ENCODE data around the gene GZMA.
"Not testable (repeated sequence)": the region's sequence is repeated elsewhere in the genome, so short reads cannot be mapped to it uniquely, and the experiment has no call there.

GZMA gene

DNA sequence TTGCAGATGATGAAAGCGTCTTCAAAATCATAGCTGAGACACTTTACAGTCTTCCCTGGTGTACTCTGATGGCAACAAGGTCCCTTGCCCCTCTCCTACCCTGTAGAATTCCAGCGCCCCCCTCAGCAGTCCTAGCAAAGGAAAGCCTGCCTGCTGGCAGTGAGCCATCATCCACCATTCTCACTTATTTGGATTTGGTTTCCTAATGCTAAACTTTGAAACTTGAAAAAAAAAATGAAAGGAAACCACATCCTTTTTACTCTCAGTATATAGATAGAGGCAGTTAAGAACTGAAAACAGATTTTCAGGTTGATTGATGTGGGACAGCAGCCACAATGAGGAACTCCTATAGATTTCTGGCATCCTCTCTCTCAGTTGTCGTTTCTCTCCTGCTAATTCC is at the start of gene GZMA:
Gene GZMA, plus strand, starts transcription at position 299 of the 400 bp plus-strand sequence. Its CDS starts 37 bp downstream, at position 336.
- peak; percentile 13 for DNase-seq

DNA sequence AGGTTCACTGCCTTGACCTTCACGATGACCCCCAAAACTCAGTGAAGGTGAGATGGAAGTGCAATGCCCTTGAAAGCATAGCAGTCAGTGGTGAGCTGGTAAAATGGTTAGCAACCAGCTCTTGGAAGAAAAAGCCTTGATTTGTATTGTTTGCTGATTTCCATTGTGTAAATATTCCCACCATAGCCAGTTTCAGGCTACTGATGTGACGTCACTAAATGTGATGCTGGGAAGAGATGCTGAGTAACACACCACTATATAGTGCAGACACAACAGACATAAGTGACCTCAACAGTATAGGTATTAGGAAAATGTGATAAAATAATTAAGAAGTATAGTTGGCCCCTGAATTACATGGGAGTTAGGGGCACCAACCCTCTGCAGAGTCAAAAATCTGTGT is 47.3 kb upstream of the GZMA start:
- DNase-seq = no peak

DNA sequence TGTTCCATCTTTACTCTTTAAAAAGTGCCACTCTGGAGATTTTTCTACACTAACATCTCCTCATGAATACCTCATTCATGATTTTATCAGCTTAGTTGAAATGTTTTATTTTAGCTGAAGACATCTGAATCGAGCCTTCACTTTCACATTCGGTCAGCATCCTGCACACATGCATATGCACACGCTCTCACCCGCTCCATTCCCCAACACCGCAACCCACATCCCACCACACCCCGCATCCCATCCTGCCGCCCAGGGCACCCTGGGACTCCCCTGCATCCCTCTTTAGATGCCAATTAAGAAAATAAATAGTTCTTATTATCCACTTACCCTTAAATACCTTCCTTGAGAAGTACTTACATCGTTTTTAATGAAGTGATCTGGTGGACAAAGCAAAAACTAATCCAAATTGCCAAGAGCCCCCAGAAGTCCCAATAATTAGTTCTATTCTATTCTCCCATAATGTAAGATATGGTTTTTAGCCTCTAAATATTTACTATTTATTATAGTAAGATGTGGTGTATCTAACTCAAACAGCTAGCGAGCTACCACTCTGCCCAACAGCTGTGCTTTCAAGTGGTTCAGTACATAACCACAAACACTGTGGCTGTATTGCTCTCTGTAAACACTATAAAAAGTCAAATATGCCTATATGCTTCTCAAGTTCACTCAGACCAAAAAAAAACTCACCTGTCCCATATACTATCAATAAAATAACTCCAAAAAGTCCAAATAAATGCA is 40.2 kb upstream of the GZMA start:
- DNase-seq = peak; percentile 35

DNA sequence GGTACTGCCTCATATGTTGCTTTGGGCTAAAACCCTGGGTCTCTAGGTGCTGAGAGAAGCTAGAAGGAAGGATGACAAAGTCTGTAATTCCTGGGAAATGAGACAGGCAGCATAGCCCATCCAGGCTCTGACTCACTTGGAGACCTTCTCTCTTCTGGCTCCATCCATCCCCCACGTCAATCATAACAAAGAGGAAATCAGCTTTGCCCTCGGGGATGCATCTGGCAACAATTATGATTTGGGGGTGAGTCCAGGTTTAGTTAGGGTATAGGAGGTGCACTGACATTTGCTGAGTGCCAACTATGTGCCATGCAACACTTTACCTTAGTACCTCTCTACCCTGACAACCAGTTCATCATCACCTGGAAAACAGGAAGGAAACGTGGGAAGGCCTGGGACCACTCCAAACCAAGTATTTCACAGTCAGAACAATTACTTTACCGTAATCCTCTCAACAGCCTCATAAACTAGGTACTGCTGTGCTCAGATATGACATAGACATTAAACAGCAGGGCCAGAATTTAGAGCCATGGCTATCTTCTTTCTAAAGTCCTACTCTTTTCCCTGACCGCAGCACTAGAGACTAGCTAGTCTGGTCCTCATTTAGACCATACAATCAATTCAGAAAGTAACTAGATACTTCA is 39.1 kb upstream of the GZMA start:
- DNase-seq = no peak

DNA sequence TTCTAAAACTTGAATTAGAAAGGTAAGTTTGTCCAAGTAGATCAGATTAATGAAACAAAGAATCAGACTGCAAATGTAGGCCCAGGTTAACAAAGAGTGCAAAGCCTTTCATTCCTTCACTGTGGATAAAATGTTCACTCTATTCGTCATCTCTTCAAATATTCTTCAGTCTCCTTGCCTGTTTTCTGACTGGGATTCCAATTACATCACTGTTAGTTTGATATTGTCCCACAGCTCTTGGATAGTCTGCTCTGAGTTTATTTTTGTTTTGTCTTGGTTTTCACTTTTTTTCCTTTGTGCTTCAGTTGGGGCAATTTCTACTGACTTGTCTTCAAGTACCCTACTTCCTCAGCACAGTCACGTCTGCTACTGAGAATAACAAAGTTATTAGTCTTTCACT is 38.5 kb upstream of the GZMA start:
- no peak for DNase-seq

DNA sequence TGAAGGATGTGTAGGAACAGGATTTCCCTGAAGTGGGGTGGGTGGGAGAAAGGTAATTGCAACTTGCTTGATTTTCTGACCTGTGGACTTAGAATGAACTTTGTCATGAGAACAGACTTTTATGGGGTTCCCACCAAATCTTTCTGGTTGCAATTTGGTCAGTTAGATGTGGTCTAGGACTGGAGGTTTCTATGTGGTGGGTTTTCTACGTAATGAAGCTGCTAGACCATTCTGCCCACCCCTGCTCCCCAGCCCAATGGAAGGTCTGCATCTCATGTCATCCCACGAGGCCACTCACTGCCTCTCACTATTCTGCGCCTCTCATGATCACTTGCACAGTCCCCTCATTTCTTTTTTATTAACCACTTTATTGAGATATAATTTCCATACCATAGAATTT is 37.9 kb upstream of the GZMA start:
- DNase-seq = no peak

DNA sequence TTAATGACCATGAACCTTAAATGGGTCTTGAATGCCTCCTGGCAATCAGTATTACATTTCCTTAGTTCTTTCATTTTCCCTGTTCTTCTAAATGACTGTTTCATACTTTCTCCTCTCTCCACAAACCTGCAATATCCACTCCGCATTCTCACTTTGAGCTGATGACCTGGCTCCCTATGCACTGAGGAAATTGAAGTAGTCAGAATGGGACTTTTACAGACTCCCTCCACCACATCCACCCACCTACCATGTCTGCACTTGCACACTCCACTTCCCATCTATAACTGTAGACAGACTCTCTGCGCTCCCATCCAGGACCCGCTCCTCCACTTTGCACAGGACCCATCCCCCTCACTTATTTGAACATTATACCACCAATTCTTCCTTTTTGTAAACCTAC is 36.2 kb upstream of the GZMA start:
- DNase-seq = no peak

DNA sequence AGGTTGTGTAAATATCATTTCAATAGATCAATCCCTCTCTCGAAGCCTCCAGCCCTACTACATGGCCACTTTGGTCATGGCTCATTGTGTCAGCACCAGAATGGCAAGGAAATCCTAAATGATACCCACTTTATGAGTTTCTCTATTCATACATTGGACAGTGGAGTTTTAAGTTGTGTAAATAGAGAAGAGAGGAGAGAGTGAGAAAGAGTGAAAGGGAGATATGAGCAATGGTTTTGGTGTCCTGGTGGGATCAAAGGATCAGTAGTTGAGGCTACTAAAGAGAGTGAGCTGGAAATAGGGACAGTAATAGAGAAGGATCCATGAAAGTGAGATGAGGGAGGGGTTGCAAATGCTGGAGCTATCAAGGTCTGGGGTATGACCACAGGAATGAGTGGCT is 31.5 kb upstream of the GZMA start:
- no peak for DNase-seq

DNA sequence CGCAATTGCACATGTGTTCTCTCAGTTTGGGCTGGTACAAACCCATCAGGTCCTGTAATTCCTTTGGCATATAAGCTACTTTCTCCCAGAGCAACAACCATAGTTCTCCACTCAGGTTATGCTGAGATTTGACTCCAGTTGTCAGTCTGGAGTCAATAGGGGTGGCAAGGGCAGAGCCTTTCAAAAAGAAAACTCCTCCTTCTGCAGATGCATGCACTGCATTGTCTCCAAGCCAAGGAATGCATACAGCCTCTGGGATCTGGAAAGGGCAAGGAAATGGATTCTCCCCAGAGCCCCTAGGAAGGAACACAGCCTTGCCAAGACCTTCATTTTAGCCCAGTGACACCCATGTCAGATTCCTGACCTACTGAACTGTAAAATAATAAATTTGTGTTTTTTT is 31.0 kb upstream of the GZMA start:
- DNase-seq = no peak

DNA sequence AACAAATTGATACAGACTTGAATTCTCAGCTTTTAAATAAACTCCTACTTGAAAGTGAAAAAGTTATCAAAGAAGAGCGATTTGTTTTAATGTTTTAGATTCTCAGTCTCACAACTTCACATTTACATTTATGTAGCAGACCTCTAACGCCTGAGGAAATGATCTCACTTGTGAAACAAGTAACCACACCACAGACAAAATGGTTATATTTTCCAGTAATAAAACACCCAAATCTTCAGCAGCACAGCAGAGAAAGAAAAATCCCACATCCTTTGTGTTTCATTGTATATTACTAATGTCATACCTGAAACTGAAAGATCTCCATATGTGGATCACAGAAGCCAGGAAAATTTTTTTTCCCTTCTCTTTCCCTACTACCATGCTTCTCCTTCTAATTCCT is 29.8 kb upstream of the GZMA start:
- no peak for DNase-seq

DNA sequence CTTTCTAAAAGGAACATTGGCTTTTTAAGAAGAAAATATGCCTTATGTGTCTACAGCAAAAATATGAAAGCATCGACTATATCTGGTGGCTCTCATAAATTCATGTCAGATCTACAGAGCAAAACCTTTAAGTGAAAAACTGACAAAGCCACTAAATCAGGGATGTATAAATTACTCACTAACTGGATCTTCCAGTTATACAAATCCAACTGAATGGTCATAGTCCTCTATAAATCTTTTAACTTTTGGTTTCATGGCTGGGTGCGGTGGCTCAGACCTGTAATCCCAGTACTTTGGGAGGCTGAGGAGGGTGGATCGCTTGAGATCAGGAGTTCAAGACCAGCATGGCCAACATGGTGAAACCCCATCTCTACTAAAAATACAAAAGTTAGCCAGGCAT is 29.2 kb upstream of the GZMA start:
- no peak for DNase-seq

DNA sequence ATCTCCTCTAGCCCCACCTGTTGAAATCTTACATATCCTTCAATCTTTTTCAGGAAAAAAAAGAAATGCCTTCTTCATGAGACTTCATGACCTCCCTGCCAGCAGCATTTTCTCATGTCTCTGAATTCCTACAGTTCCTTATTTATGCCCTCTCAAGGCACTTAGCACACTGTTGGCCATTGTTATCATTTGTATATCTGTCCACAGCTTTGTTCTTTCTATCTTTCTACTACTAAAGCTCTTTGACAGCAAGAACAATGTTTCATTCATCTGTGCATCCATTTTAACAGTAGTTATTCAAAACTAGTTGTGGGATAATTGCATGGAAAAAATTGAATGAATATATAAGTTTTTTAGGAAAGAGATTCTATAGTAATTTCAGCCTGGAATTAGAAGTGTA is 20.9 kb upstream of the GZMA start:
- no peak for DNase-seq

DNA sequence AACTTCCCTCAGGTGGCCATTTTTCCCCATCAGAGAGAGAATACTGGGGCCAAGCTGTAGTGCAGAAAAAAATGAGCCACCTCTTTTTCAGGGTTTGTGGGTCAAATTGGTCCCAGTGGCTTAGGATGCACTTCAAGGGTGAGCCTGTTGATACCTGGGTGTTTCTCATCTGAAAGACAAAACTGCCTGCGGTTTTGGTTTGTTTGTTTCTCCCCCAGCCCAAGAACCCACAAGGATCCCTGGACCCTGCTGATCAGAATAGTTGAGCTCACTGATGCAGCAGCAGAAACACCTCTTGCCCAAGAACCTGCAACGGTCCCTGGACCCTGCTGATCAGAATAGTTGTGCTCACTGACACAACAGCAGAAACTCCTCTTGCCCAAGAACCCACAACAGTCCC is 13.1 kb upstream of the GZMA start:
- DNase-seq = not testable (repeated sequence)

DNA sequence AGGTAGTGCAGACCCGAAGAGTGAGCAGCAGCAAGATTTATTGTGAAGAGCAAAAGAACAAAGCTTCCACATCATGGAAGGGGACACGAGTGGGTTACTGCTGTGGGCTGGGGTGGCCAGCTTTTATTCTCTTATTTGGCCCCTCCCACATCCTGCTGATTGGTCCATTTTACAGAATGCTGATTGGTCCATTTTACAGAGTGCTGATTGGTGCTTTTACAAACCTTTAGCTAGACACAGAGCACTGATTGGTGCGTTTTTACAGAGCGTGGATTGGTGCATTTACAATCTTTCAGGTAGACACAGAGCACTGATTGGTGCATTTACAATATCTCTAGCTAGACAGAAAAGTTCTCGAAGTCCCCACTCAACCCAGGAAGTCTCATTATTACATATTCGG is 11.4 kb upstream of the GZMA start:
- DNase-seq = not testable (repeated sequence)

DNA sequence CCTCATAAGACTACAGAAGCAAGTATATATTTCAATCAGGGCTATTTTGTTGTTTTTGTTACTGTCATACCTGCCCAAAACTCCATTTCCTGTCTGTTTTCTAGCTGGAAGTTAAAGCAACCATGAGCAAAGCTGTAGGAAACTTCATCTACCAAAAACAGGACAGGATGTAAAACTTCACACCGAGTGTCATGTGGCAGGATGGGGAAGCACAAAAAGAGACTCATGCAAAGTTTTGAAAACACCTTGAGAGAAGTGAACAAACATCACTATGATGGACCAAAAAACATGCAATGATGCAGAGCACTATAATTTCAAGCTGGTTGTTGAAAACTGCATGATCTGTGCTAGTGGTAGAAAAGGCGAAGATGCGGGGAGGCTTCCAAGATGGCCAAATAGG is 6.3 kb upstream of the GZMA start:
- no peak for DNase-seq

DNA sequence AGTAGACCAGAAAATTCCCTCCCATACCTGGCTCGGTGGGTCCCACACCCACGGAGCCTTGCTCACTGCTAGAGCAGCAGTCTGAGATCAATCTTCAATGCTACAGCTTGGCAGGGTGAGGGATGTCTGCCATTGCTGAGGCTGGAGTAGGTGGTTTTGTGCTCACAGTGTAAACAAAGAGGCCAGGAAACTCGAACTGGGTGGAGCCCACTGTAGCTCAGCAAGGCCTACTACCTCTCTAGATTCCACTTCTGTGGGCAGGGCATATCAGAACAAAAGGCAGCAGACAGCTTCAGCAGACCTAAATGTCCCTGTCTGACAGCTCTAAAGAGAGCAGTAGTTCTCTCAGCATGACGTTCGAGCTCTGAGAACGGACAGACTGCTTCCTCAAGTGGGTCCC is 5.6 kb upstream of the GZMA start:
- peak; percentile 58 for DNase-seq

DNA sequence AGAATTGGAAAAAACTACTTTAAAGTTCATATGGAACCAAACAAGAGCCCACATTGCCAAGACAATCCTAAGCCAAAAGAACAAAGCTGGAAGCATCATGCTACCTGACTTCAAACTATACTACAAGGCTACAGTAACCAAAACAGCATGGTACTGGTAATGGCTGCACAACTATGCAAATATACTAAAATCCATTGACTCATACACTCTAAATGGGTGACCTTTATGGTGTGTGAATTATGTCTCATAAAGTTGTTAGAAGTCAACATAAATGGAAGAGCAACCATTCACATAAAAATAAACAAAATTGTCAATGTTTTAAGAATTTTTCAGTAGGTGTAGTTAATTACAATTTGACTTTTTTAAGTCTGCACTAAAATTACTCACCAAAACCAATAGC is 1.3 kb upstream of the GZMA start:
- DNase-seq = not testable (repeated sequence)

DNA sequence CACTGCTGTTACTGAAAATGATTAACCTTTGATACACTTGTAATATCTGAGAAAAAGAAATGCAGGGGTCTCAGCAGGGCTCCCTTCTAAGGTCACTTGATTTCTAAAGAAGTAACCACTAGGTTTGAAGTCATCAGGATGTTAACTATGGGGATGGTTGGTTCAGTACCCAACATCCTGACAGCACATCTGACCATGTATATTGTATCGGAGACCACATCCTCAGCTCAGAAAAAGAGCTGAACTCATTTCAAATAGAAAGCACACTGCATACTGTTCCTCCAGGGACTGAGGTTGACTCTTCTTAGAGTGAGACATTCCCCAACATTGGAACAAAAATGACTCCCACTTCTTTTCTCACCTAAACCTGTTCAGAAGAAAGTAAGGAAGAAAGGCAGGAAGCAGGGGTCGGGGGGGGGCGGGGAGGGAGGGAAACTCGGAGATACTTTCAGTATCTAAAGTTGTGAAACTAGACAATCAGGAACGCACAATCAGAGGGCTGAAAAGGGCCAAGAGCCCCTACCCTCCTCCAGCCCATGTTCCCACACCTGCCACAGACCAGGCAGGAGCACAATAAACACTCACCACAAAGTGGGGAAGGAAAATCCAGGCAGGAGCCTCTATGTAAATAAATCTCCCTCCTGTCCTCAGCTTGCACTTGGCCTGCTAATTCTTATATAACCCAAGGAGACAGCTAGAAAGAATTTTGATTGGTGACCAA is 730 bp upstream of the GZMA start:
- peak; percentile 13 for DNase-seq

DNA sequence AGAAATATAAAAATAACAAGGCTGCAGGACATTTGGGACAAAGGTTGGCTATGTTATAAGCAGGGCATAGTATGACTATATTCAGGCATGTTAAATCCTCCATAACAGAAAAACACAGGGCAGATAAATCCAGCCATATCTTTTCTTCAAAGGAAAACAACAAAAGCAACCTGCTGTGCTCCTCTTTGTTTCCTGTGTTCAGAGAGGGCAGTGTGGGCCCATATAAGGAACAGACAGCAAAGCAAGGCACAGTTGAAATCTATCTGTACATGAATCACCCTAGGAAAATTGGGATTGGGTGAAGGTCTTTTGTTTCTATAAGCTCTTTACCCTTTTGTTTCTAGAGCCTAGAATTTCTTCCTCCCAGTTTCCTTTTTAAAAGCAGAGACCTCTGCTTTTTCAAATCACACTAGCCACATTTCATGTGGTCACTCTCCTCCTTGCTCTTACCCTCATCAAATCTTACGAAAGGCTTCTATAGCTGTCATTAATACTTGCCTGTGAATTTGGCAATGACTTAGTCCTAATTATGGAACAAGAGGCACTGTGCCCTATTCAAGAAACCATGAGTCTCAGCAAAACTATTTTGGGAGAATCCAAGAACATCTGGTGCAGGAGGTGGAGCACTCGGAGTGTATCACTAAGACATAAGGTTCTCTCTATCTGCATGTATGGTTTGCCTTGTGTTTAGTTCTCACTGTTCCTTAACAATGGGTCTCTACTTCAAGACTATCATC is 1.8 kb downstream of the GZMA start:
- DNase-seq = no peak

DNA sequence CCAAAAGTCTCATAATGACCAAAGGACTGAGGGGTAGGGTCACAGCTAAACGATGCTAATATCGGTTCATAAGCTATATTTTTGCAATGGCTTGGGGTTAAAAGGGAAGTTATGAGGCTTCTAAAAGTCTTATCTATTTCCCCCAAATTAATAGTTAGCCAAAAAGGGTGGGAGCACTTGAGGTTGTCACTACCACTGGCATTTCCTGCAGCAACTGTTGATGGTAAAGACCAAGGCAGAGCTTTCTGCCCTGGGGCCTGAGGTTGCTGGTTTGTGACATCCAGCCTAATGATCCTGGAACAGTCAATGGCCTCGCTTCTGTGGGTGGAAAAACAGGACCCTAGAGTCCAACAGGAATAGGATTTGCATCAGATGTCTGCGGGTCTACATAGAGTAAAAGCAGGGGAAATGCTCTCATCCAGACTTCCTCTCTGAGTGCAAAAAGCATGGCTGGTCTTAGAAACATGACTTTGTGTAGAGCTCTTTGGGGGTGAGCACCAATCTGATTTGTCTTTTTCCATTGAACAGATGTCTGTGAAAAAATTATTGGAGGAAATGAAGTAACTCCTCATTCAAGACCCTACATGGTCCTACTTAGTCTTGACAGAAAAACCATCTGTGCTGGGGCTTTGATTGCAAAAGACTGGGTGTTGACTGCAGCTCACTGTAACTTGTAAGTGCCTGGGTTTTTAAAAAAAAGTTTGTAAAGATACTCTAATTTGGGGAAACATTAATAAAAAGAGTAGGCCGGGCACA is 2.7 kb downstream of the GZMA start:
- no peak for DNase-seq

DNA sequence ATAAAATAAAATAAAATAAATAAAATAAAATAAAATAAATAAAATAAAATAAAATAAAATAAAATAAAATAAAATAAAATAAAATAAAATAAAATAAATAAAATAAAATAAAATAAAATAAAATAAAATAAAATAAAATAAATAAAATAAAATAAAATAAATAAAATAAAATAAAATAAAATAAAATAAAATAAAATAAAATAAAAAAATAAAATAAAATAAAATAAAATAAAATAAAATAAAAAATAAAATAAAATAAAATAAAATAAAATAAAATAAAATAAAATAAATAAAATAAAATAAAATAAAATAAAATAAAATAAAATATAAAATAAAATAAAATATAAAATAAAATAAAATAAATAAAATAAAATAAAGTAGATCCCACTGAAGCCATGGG is 3.5 kb downstream of the GZMA start:
- not testable (repeated sequence) for DNase-seq

DNA sequence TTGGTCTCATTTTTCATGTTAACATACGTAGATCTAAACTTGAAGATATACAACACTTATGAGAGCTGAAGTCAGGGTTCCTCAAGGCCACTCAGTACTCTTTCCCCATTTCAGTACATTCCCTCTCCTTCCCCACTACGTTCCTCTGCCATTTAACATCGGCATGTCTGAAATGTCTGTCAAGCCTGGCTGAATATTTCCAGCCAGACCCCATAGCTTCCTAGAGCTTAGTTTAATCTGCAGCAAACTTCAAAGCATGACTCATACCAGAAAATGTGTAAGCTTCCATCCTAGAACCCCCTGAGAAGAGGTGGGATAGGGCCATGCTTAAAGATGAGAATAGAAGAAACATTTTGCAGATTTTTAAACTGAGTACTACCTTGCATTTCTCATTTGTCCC is 6.2 kb downstream of the GZMA start:
- no peak for DNase-seq

DNA sequence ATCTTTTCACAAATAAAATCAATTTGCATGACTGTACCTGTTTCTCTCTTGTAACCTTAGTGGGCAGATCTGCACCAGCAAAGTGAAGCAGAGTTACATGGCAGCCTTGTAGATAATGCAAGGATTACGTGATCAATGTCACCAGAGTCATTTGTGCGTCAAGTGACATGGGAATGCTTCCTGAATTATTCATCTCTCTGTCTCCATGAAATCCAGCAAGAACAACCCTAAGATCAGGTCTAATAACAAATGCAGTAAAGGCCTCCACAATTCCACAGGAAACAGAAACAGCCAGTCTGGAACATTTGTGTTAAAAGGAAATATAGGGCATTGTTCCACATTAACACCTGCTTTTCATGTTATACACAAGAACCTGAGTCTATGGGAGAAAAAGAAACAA is 7.8 kb downstream of the GZMA start:
- DNase-seq = no peak
